H1 (cell line): ENCODE measurements around the gene ENTREP1. TPM values are rescaled to one million over a fixed set of nuclear protein-coding genes. Genes with fewer than 3 reads are reported as not detected.

Experiments used
- ASH2L ChIP-seq: fragments of 200-600, 300-600 bp; sonication (generic); IDR thresholded peaks from one replicate; pipeline ENCODE4 v1.7.1; 2017; ENCODE audit warnings: low read length
- ATF2 ChIP-seq: IDR thresholded peaks from 2 replicates; pipeline ENCODE4 v1.6.1; 2012; ENCODE audit warnings: low read length, inconsistent platforms
- BCL11A ChIP-seq, 2 experiments: IDR thresholded peaks; one replicate each; pipeline ENCODE4 v1.6.1; 2011; ENCODE audit warnings: low read depth in 2 of 2, low read length in 2 of 2, mild to moderate bottlenecking in 2 of 2
- CEBPB ChIP-seq: IDR thresholded peaks from 2 replicates; pipeline ENCODE4 v1.6.1; 2012; ENCODE audit warnings: low read depth, low read length
- CHD7 ChIP-seq: fragments of 300-600 bp; sonication (generic); IDR thresholded peaks from 2 replicates; pipeline ENCODE4 v1.7.1; 2012; ENCODE audit warnings: low read length, moderate library complexity, mild to moderate bottlenecking, inconsistent platforms; ENCODE audit not compliant: insufficient replicate concordance
- KDM1A ChIP-seq: fragments of 200-600, 300-600 bp; sonication (generic); IDR thresholded peaks from 2 replicates; pipeline ENCODE4 v1.7.1; 2016; ENCODE audit warnings: mild to moderate bottlenecking, low read length, borderline replicate concordance
- SAP30 ChIP-seq: fragments of 300-600 bp; sonication (generic); IDR thresholded peaks from 2 replicates; pipeline ENCODE4 v1.7.1; 2012; ENCODE audit warnings: low read length, moderate library complexity, mild to moderate bottlenecking, inconsistent platforms; ENCODE audit not compliant: insufficient read depth, insufficient replicate concordance
- SIRT6 ChIP-seq: IDR thresholded peaks from one replicate; pipeline ENCODE4 v1.7.1; 2012; ENCODE audit warnings: low read length, inconsistent platforms
- TBP ChIP-seq: IDR thresholded peaks from 2 replicates; pipeline ENCODE4 v1.6.1; 2011; ENCODE audit warnings: low read depth, low read length, improper control_type of control experiment
- polyA plus RNA-seq, 7 experiments: library from polyadenylated mRNA; depleted of rRNA in 3 of 7; stranded (reverse) in 5 of 7; unstranded in 2 of 7; fragments of >200 nt in 5 of 7; fragments of 200-250 nt in 2 of 7; gene quantifications; 1 replicate in 5 of 7; 2 replicates in 1 of 7; 4 replicates in 1 of 7; pipeline versions ENCODE4 v1.2.1 to v1.2.3, GENCODE V29; 2011 to 2013; ENCODE audit warnings: missing spikeins in 2 of 7, mixed read lengths in 2 of 7
- total RNA-seq: library from RNA; stranded (reverse); fragmentation: NEBNext Ultra II Directional; extraction: Animal tissue kit (Norgen Biotek cat#: 25700); gene quantifications from 2 replicates; pipeline ENCODE4 v1.2.1, GENCODE V29; 2021

ENTREP1 gene
- total and polyA plus RNA-seq, 2 of the 8 experiments (the other 6 are each of a cell fraction or from before 2014, with no cell fraction given) = 15.3 to 25.0 TPM

GRCh38 chr9:69303331-69303730 lies 21.7 kb upstream of the ENTREP1 start (continued):
- TF ChIP-seq CHD7 (no peak), SIRT6 (no peak), BCL11A (IDR thresholded peaks at IDR 0.05; ENCODE audit: low read depth in 2 of 2, low read length in 2 of 2) (no peak), SAP30 (no peak), ASH2L (no peak), KDM1A (no peak), ATF2 (no peak), CEBPB (no peak), TBP (no peak)
